HEK293 (cell line): Measurements from ENCODE around the gene USP36.
A peak's percentile ranks its signal among the peaks of the same experiment; 100 is the strongest.

Source experiments
- GLI4 ChIP-seq: fragments of 450-650 bp; formaldehyde crosslinking; IDR thresholded peaks from 2 replicates; pipeline ENCODE4 v1.5.1; 2016; ENCODE audit warnings: missing biosample characterization, missing genetic modification characterization
- YY1 ChIP-seq: fragments of 450-650 bp; formaldehyde crosslinking; IDR thresholded peaks from 2 replicates; pipeline ENCODE4 v1.5.1; 2018; ENCODE audit warnings: missing biosample characterization, missing genetic modification characterization
- ZBTB20 ChIP-seq: fragments of 450-650 bp; formaldehyde crosslinking; IDR thresholded peaks from 2 replicates; pipeline ENCODE4 v1.5.1; 2016; ENCODE audit warnings: missing biosample characterization, missing genetic modification characterization
- ZNF121 ChIP-seq: fragments of 450-650 bp; formaldehyde crosslinking; IDR thresholded peaks from 2 replicates; pipeline ENCODE4 v1.5.1; 2016; ENCODE audit warnings: missing biosample characterization, missing genetic modification characterization
- ZNF24 ChIP-seq: fragments of 450-650 bp; formaldehyde crosslinking; IDR thresholded peaks from 2 replicates; pipeline ENCODE4 v1.5.1; 2016; ENCODE audit warnings: missing biosample characterization, missing genetic modification characterization
- ZNF473 ChIP-seq: fragments of 450-650 bp; formaldehyde crosslinking; IDR thresholded peaks from 2 replicates; pipeline ENCODE4 v1.5.1; 2017; ENCODE audit warnings: missing biosample characterization, missing genetic modification characterization
- ZNF530 ChIP-seq: fragments of 450-650 bp; formaldehyde crosslinking; IDR thresholded peaks from 2 replicates; pipeline ENCODE4 v1.5.1; 2016; ENCODE audit warnings: low read depth, missing biosample characterization, missing genetic modification characterization
- ZNF549 ChIP-seq: fragments of 450-650 bp; IDR thresholded peaks from 2 replicates; pipeline ENCODE4 v1.5.1; 2018; ENCODE audit warnings: missing biosample characterization, missing genetic modification characterization, mild to moderate bottlenecking, inconsistent platforms, moderate library complexity
- ZNF768 ChIP-seq: fragments of 450-650 bp; formaldehyde crosslinking; IDR thresholded peaks from 2 replicates; pipeline ENCODE4 v1.5.1; 2018; ENCODE audit warnings: missing biosample characterization, mild to moderate bottlenecking, missing genetic modification characterization
- ZNF776 ChIP-seq: fragments of 450-650 bp; formaldehyde crosslinking; IDR thresholded peaks from 2 replicates; pipeline ENCODE4 v1.5.0; 2017; ENCODE audit warnings: missing biosample characterization, missing genetic modification characterization, borderline replicate concordance
- ZNF792 ChIP-seq: fragments of 450-650 bp; formaldehyde crosslinking; IDR thresholded peaks from 2 replicates; pipeline ENCODE4 v1.5.1; 2016; ENCODE audit warnings: missing biosample characterization, missing genetic modification characterization
- ZSCAN23 ChIP-seq: fragments of 450-650 bp; formaldehyde crosslinking; IDR thresholded peaks from 2 replicates; pipeline ENCODE4 v1.5.1; 2016; ENCODE audit warnings: missing biosample characterization, missing genetic modification characterization
- ZSCAN30 ChIP-seq: fragments of 450-650 bp; IDR thresholded peaks from 2 replicates; pipeline ENCODE4 v1.5.1; 2018; ENCODE audit warnings: missing biosample characterization, mild to moderate bottlenecking, missing genetic modification characterization, moderate library complexity
- TF ChIP-seq, protein P1 (sequence below): fragments of 450-650 bp; formaldehyde crosslinking; IDR thresholded peaks from 2 replicates; pipeline ENCODE4 v1.5.1; 2016; ENCODE audit warnings: missing biosample characterization, missing genetic modification characterization

- TF ChIP-seq YY1 (tag by site-specific recombination) (no peak), ZBTB20 (no peak; the same call in 1 of the 2 replicates), ZNF768 (tag by site-specific recombination) (no peak), ZNF549 (tag by site-specific recombination) (no peak), ZNF121 (tag by site-specific recombination) (no peak), ZNF473 (no peak), GLI4 (tag by site-specific recombination) (no peak), ZNF776 (tag by site-specific recombination) (no peak), ZSCAN23 (tag by site-specific recombination) (no peak), ZNF530 (tag by site-specific recombination) (no peak), ZSCAN30 (tag by site-specific recombination) (peak; percentile 43; the same call in 1 of the 2 replicates), ZNF792 (tag by site-specific recombination) (no peak), ZNF24 (no peak)
- TF ChIP-seq, protein P1, sequence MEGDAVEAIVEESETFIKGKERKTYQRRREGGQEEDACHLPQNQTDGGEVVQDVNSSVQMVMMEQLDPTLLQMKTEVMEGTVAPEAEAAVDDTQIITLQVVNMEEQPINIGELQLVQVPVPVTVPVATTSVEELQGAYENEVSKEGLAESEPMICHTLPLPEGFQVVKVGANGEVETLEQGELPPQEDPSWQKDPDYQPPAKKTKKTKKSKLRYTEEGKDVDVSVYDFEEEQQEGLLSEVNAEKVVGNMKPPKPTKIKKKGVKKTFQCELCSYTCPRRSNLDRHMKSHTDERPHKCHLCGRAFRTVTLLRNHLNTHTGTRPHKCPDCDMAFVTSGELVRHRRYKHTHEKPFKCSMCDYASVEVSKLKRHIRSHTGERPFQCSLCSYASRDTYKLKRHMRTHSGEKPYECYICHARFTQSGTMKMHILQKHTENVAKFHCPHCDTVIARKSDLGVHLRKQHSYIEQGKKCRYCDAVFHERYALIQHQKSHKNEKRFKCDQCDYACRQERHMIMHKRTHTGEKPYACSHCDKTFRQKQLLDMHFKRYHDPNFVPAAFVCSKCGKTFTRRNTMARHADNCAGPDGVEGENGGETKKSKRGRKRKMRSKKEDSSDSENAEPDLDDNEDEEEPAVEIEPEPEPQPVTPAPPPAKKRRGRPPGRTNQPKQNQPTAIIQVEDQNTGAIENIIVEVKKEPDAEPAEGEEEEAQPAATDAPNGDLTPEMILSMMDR (tag by site-specific recombination) = no peak
Measured at GRCh38 chr17:78781104-78781892, 59.3 kb downstream of the USP36 start.
